Measurements from ENCODE around the gene RYR1.
"Not testable (repeated sequence)": the region's sequence is repeated elsewhere in the genome, so short reads cannot be mapped to it uniquely, and the experiment has no call there.

The RYR1 gene

GRCh38 chr19:38400361-38400760, 33.1 kb upstream of the RYR1 start:
- DNase-seq (ENCODE audit: low spot score) = no peak

- no peak for DNase-seq (ENCODE audit: low spot score)
Observed at GRCh38 chr19:38401148-38401547, 32.3 kb upstream of the RYR1 start.

- no peak for DNase-seq (ENCODE audit: low spot score)
Observed at GRCh38 chr19:38402623-38402966, 30.9 kb upstream of the RYR1 start.

GRCh38 chr19:38402967-38403674, 30.4 kb upstream of the RYR1 start, which contains the start of gene FAM98C:
Gene FAM98C (plus strand): TSS chr19:38403093. CDS start chr19:38403154, 61 bp downstream.
- DNase-seq (ENCODE audit: low spot score) = peak; percentile 99

- no peak for DNase-seq (ENCODE audit: low spot score)
Observed at GRCh38 chr19:38404858-38405257, 28.6 kb upstream of the RYR1 start.

- DNase-seq (ENCODE audit: low spot score) = no peak
Observed at GRCh38 chr19:38405276-38405675, 28.2 kb upstream of the RYR1 start.

GRCh38 chr19:38409631-38410133, 23.8 kb upstream of the RYR1 start:
- DNase-seq (ENCODE audit: low spot score) = no peak

- DNase-seq (ENCODE audit: low spot score) = not testable (repeated sequence)
Observed at GRCh38 chr19:38410407-38410806, 23.1 kb upstream of the RYR1 start.

- DNase-seq (ENCODE audit: low spot score) = no peak
Observed at GRCh38 chr19:38411041-38411712, 22.3 kb upstream of the RYR1 start.

- DNase-seq (ENCODE audit: low spot score) = not testable (repeated sequence)
Observed at GRCh38 chr19:38411898-38412297, 21.6 kb upstream of the RYR1 start.

- no peak for DNase-seq (ENCODE audit: low spot score)
Observed at GRCh38 chr19:38412491-38412890, 21.0 kb upstream of the RYR1 start.

- no peak for DNase-seq (ENCODE audit: low spot score)
Observed at GRCh38 chr19:38412961-38413360, 20.5 kb upstream of the RYR1 start.

- no peak for DNase-seq (ENCODE audit: low spot score)
Observed at GRCh38 chr19:38413416-38413815, 20.1 kb upstream of the RYR1 start.

GRCh38 chr19:38417146-38417543, 16.3 kb upstream of the RYR1 start:
- DNase-seq (ENCODE audit: low spot score) = no peak

- no peak for DNase-seq (ENCODE audit: low spot score)
Observed at GRCh38 chr19:38417544-38418506, 15.7 kb upstream of the RYR1 start.

- DNase-seq (ENCODE audit: low spot score) = no peak
Observed at GRCh38 chr19:38420935-38421334, 12.6 kb upstream of the RYR1 start.

GRCh38 chr19:38421856-38422255, 11.6 kb upstream of the RYR1 start:
- DNase-seq (ENCODE audit: low spot score) = no peak

- DNase-seq (ENCODE audit: low spot score) = no peak
Observed at GRCh38 chr19:38422438-38422837, 11.1 kb upstream of the RYR1 start.

- DNase-seq (ENCODE audit: low spot score) = no peak
Observed at GRCh38 chr19:38424272-38424671, 9.2 kb upstream of the RYR1 start.

GRCh38 chr19:38425222-38425809, 8.2 kb upstream of the RYR1 start:
- no peak for DNase-seq (ENCODE audit: low spot score)

- DNase-seq (ENCODE audit: low spot score) = no peak
Observed at GRCh38 chr19:38425810-38426466, 7.6 kb upstream of the RYR1 start, which contains the start of gene RASGRP4. Gene RASGRP4 (minus strand): TSS chr19:38426219. CDS start chr19:38426091, 128 bp downstream.
